ENCODE data around the gene SLC2A4RG.

SLC2A4RG gene

DNA sequence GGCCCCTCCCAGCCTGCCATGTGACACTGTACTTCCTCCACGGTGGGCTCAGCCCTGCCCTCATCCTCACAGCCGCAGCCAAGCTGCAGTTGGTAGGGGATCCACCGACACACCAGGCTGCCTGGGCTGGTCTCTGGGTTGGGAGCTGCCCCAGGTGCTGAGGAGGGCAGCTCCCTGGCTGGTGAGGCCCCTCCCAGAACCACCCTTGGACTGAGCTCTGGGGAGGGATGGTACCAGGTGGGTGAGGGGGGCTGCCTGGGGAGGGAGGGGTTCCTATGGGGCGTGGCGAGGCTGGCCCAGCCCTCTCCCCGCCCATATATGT, 43.3 kb upstream of the SLC2A4RG start:
- no peak for DNase-seq
- no peak for TF ChIP-seq POLR2A (IDR thresholded peaks at IDR 0.05; ENCODE audit: low read length)
- no peak for TF ChIP-seq GATA1 (IDR thresholded peaks at IDR 0.05; ENCODE audit: low read depth, low read length)

DNA sequence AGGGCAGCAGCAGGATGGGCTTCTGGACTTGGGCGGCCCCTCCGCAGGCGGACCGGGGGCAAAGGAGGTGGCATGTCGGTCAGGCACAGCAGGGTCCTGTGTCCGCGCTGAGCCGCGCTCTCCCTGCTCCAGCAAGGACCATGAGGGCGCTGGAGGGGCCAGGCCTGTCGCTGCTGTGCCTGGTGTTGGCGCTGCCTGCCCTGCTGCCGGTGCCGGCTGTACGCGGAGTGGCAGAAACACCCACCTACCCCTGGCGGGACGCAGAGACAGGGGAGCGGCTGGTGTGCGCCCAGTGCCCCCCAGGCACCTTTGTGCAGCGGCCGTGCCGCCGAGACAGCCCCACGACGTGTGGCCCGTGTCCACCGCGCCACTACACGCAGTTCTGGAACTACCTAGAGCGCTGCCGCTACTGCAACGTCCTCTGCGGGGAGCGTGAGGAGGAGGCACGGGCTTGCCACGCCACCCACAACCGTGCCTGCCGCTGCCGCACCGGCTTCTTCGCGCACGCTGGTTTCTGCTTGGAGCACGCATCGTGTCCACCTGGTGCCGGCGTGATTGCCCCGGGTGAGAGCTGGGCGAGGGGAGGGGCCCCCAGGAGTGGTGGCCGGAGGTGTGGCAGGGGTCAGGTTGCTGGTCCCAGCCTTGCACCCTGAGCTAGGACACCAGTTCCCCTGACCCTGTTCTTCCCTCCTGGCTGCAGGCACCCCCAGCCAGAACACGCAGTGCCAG, 42.8 kb upstream of the SLC2A4RG start, which contains the start of gene TNFRSF6B:
TNFRSF6B (plus strand) TSS at position 25 of the 729 bp plus-strand sequence; CDS start at position 141, 116 bp downstream.
- no peak for DNase-seq
- no peak for TF ChIP-seq GATA1 (IDR thresholded peaks at IDR 0.05; ENCODE audit: low read depth, low read length)
- peak; percentile 48 for TF ChIP-seq POLR2A (IDR thresholded peaks at IDR 0.05; ENCODE audit: low read length)

DNA sequence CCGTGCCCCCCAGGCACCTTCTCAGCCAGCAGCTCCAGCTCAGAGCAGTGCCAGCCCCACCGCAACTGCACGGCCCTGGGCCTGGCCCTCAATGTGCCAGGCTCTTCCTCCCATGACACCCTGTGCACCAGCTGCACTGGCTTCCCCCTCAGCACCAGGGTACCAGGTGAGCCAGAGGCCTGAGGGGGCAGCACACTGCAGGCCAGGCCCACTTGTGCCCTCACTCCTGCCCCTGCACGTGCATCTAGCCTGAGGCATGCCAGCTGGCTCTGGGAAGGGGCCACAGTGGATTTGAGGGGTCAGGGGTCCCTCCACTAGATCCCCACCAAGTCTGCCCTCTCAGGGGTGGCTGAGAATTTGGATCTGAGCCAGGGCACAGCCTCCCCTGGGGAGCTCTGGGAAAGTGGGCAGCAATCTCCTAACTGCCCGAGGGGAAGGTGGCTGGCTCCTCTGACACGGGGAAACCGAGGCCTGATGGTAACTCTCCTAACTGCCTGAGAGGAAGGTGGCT, 42.2 kb upstream of the SLC2A4RG start:
- TF ChIP-seq POLR2A (IDR thresholded peaks at IDR 0.05; ENCODE audit: low read length) (peak; percentile 36), GATA1 (IDR thresholded peaks at IDR 0.05; ENCODE audit: low read depth, low read length) (no peak)
- no peak for DNase-seq

DNA sequence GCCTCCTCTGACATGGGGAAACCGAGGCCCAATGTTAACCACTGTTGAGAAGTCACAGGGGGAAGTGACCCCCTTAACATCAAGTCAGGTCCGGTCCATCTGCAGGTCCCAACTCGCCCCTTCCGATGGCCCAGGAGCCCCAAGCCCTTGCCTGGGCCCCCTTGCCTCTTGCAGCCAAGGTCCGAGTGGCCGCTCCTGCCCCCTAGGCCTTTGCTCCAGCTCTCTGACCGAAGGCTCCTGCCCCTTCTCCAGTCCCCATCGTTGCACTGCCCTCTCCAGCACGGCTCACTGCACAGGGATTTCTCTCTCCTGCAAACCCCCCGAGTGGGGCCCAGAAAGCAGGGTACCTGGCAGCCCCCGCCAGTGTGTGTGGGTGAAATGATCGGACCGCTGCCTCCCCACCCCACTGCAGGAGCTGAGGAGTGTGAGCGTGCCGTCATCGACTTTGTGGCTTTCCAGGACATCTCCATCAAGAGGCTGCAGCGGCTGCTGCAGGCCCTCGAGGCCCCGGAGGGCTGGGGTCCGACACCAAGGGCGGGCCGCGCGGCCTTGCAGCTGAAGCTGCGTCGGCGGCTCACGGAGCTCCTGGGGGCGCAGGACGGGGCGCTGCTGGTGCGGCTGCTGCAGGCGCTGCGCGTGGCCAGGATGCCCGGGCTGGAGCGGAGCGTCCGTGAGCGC, 41.6 kb upstream of the SLC2A4RG start:
- no peak for TF ChIP-seq GATA1 (IDR thresholded peaks at IDR 0.05; ENCODE audit: low read depth, low read length)
- no peak for TF ChIP-seq POLR2A (IDR thresholded peaks at IDR 0.05; ENCODE audit: low read length)
- no peak for DNase-seq

DNA sequence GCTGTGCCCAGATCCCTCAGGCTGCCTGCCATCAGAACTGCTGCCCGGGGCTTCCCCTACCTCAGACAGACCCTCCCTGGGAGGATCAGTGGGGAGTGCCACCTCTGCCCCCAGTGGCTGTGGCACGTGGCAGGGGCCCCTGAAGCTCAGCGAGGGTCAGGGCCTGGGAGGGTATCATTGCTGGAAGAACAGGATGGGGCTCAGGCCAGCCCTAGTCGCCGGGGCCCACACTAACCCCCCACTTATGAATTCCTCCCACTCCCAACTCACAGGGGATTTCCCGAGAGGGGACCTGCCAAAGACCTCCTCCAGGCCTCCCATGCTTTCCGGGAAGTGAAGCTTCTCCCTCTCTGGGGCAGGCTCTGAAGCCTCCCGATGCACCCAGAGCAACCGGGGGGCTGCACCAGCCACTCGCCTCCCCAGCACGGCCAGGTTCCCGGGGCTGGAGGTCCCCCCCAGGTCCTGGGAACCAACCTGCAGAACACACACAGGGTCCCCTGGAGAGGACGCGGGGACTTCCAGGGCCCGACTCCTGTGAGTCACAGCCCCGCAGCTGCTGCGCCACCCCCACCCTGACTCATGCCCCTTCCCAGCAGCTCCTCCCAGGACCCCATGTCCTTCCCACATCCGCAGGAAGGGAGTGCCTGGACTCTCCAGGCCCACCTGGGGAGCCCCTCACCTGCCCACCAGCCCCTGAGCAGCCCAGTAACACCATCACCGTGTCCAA, 40.7 kb upstream of the SLC2A4RG start:
- no peak for DNase-seq
- TF ChIP-seq GATA1 (IDR thresholded peaks at IDR 0.05; ENCODE audit: low read depth, low read length): no peak
- TF ChIP-seq POLR2A (IDR thresholded peaks at IDR 0.05; ENCODE audit: low read length): no peak

DNA sequence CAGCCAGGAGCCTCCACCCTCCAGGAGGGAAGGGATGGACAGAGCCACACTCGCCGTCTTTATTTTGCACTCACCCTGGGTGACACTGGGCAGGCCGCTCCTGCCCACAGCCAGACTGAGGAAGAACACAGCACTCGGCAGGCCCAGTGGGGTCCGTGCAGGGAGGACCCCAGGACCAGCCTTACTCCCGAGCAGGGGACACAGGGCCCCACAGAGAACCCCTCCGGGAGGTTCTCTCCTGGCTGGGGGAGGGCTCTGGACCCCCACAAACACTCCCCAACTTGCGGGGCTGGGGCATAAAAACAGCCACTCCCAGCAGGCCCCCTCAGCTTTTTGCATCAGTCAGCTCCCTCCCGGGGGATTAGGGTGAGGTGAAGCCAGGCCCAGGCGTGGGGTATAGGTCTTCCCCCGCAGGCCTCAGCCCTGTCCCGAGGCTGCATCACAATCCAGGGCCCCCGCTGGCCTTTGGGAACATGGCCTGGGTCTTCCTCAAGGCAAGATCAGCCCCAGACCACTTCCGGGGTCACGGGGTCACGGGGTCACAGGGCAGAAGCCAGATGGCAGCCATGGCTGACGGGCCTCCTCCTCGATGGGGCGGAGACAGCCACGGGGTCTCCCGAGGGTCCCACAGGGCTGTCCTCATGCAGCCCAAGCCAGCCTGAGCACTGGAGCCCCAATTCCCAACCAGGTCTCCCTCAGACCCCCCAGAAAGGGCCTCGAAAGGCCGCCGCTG, 39.9 kb upstream of the SLC2A4RG start:
- no peak for TF ChIP-seq POLR2A (IDR thresholded peaks at IDR 0.05; ENCODE audit: low read length)
- TF ChIP-seq GATA1 (IDR thresholded peaks at IDR 0.05; ENCODE audit: low read depth, low read length): no peak
- DNase-seq: no peak

DNA sequence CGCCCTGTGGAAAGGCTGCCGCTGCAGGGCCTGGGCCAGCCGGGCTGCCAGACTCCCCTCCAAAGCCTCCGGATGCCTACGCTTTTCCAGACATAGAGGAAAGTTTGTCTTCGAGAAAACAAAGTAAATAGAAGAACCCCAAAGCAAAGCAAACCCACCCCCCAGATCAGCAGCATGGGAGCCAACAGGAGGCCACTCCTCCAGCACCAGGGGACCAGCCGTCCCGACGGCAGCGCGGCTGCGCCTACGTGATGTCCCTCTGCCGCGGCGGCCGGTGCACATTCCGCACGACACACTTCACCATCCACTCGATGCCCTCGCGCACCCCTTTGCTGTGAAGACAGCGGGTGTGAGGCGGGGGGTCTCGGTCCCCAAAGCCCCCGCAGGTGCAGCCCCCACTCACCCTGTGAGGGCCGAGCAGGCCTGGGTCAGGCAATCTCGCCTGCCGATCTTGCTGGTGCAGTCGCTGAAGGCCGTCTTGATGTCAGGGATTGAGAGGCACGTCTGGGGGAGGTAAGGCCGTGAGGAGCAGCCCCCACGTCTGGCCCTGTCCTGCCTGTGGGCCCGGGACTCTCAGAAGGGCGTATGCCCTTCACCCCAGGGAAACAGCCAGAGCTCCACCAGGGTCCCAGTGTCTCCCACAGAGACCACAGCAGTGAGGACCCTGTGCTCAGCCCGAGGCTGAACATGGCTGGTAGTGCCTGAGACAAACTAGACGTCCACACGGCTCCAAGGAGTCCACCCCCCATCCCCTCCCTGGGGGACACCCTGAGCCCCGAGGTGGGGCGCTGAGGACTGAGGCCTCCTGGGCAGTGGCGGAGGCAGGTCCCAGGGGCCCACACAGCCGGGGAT, 39.2 kb upstream of the SLC2A4RG start:
- no peak for DNase-seq
- no peak for TF ChIP-seq GATA1 (IDR thresholded peaks at IDR 0.05; ENCODE audit: low read depth, low read length)
- peak; percentile 18 for TF ChIP-seq POLR2A (IDR thresholded peaks at IDR 0.05; ENCODE audit: low read length)

DNA sequence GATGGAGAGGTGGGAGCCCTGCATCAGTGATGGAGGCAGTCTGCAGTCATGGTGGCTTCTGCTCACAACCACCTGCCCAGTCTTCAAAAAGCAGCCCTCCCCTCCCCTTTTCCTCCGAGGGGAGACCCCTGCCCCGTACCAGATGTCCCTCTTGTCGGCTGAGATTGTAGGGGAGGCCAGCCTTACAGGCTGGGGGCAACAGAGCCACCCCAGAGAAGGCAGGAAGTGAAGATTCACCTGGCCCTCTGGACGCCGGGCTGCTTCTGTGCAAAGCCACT, 38.6 kb upstream of the SLC2A4RG start:
- TF ChIP-seq GATA1 (IDR thresholded peaks at IDR 0.05; ENCODE audit: low read depth, low read length) (no peak), POLR2A (IDR thresholded peaks at IDR 0.05; ENCODE audit: low read length) (no peak)
- DNase-seq: no peak

DNA sequence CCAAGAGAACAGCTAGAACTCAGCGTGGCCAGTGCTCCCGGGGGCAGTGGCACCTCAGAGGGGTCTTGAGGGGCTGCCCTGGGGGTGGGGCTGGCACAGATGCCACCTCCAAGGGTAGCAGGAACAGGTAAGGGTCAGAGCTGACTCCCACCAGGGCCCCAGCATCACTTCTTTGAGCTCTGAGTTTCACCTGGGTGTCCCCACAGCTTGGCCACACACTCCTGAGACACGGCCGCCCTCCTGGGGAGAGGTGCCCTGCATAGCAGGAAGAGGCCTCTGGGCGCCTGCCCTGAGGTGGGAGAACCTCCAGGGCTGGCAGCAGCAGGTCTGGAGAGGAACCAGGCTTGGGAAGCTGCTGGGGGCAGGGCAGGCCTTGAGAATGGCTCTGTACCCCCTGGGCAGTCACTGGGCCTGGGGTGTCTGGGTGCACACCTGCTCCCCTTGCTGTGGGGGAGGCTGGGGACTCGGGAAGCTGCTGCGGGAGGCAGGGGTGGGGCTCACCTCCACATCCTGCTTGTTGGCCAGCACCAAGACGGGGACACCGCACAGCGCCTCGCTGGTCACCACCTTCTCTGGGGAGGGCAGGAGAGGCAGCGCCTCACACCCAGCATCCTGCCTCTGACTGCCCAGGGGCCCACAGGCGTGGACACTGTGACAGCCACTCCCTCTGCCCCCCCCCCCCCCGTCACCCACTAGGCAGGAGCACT, 38.1 kb upstream of the SLC2A4RG start:
- TF ChIP-seq POLR2A (IDR thresholded peaks at IDR 0.05; ENCODE audit: low read length): no peak
- TF ChIP-seq GATA1 (IDR thresholded peaks at IDR 0.05; ENCODE audit: low read depth, low read length): no peak
- DNase-seq: no peak

DNA sequence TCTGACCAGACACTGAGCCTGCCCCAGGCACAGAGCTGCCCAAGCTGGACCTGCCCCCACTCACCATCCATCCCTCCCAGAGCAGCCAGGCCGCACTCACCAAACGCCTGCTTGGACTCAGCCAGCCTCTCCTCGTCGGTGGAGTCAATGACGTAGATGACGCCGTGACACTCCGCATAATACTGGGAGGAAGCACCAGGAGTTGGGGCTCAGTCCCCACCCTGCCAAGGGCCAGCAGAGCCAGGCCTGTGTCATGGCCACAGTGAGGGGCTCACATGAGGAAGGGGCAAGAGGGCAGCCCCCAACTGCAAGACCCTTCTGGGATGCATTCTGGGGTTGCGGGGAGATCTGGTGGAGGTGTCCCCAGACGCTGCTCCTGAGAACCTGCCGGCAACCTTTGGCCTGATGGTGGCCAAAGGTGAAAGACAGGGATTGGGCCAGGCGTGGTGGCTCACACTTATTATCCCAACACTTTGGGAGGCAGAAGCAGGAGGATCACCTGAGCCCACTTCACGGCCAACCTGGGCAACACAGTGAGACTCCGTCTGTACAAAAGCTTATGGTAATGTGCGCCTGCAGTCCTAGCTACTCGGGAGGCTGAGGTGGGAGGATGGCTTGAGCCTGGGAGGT, 37.4 kb upstream of the SLC2A4RG start:
- no peak for DNase-seq
- no peak for TF ChIP-seq GATA1 (IDR thresholded peaks at IDR 0.05; ENCODE audit: low read depth, low read length)
- no peak for TF ChIP-seq POLR2A (IDR thresholded peaks at IDR 0.05; ENCODE audit: low read length)

DNA sequence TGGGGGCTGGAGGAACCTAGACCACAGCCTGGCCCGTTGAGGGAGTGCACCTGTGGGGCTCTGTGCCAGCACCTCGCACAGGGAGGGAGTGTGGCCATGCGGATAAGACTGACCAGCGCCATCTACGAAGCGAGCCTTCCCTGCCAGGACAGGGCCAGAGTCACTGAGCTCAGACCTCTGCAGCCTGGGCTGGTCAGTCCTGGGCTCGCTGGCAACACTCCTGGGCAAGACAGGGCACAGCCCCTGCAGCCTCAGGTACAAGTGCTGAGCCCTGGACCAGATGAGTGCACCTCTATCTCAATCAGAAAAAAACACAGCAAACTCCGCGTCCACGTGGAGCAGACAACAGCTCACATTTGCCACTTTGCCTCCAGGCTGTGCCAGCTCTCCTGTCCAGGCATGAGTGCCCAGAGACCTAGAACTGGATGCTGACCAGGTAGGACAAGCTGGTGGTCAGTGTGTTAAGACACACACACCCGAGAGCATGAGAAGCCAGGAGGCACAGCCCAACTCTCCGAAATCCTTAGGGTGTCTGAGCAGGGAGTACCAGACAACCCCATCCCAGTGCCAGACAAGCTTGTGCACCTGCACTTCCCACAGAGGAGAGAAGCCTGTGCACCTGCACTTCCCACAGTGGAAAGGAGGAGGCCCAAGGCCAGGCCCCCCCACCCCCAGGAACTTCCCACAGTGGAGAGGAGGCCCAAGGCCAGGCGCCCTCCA, 36.7 kb upstream of the SLC2A4RG start:
- DNase-seq: no peak
- no peak for TF ChIP-seq POLR2A (IDR thresholded peaks at IDR 0.05; ENCODE audit: low read length)
- no peak for TF ChIP-seq GATA1 (IDR thresholded peaks at IDR 0.05; ENCODE audit: low read depth, low read length)

Measured in erythroblast (primary cell).